Forelimb muscle (tissue), 1 donor: Measurements from ENCODE around the gene CAMTA1. TPM values are rescaled to one million over a fixed set of nuclear protein-coding genes. Genes with fewer than 3 reads are reported as not detected.

Experiments used
- DNase-seq: peaks from one replicate; pipeline ENCODE4 v3.0.0-alpha.2; 2013; ENCODE audit warnings: low read depth
- polyA plus RNA-seq: library from polyadenylated mRNA; unstranded; fragments of 120-200 nt; gene quantifications from one replicate; pipeline ENCODE4 v1.2.1, GENCODE V29; 2013; ENCODE audit not compliant: insufficient read length

The CAMTA1 gene
- polyA plus RNA-seq, 1 donor, result 43.5 TPM

DNA sequence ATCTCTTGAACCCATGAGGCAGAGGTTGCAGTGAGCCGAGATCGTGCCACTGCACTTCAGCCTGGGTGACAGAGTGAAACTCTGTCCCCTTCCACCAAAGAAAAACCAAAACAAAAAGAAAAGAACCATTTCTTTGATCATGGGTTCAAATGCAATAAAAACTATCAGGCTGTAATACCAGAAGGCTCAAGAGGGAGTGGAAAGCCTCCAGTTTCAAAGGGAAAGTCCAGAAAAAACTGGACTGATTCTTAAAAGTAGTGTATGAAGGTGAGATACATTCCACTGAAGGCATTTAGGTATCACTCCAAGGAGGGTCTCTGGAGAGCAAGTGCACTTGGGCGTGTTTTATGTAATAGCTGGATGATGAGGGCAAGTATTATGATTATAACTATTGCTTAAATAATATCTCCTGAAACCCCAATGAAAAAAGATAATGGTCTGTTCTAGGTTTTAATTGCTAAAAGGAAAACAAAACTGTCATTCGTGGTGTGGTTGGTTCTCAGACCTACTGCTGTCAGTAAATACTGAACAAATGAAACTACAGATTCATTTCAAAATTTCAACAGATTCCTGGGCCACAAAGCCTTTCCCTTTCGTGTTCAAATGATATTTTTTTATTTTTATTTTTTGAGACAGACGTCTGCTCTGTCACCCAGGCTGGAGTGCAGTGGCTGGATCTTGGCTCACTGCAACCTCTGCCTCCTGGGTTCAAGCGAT is 6.0 kb upstream of the CAMTA1 start:
- no peak for DNase-seq

GRCh38 chr1:6782151-6782550 is 3.1 kb upstream of the CAMTA1 start:
- DNase-seq, result no peak

GRCh38 chr1:6783221-6783620 is 2.0 kb upstream of the CAMTA1 start:
- no peak for DNase-seq

DNA sequence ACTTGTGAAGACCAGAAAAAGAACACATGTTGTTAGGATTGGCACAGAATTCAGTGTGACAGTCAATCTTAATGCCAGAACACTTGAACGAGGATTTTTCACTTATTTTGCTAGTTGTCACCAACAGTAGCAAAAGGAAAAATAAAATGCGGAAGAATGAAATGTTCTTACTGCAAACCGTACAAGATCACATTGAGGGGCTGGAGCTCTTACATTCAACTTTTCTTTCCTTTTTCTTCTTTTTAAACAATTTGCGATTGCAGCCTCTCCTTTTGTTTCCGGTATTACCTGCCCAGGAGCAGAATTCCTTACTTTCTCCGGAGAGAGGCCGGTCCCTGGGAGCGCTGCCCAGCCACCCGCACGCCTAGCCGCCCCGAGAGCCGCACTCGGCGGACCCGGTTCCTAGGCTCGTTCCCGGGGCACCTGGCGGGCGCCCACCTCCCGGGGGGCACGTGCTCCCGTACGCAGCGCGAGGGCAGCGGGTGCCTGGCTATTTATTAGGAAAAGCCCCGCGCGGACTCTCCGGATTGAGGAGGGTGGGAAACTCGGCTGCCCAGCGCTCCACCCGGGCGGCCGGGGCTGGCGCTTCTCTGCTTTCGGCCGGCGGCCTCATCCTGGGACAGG is 1.2 kb upstream of the CAMTA1 start:
- DNase-seq, result no peak

GRCh38 chr1:6784560-6785317 is 515 bp upstream of the CAMTA1 start:
- peak; percentile 100 for DNase-seq

- no peak for DNase-seq
Measured at GRCh38 chr1:6785728-6786505, 663 bp downstream of the CAMTA1 start.

DNA sequence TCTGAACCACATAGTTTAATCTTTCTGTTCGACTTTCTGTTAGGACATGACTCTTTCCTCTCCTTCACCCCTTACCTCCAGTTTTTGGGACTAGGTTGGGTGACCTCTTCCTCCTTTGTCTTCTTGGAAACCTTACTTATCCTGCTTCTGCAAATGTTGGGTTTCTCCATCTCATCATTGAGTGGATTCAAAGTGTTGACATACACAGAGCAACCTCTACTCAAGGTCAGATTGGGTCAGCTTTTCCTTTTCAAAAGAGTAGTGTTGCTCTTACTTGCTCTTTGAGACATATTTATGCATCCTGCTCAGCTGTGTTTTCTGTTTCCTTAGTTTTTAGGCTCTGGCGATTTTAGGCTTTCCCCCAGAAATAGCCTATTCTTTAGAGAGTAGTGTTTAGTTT is 3.7 kb downstream of the CAMTA1 start:
- no peak for DNase-seq

GRCh38 chr1:6790146-6790545 is 4.9 kb downstream of the CAMTA1 start:
- DNase-seq, result no peak

GRCh38 chr1:6794164-6794563 is 8.9 kb downstream of the CAMTA1 start:
- DNase-seq, result no peak

GRCh38 chr1:6795203-6795602 is 9.9 kb downstream of the CAMTA1 start:
- DNase-seq, result no peak

GRCh38 chr1:6795661-6796060 is 10.4 kb downstream of the CAMTA1 start:
- no peak for DNase-seq

DNA sequence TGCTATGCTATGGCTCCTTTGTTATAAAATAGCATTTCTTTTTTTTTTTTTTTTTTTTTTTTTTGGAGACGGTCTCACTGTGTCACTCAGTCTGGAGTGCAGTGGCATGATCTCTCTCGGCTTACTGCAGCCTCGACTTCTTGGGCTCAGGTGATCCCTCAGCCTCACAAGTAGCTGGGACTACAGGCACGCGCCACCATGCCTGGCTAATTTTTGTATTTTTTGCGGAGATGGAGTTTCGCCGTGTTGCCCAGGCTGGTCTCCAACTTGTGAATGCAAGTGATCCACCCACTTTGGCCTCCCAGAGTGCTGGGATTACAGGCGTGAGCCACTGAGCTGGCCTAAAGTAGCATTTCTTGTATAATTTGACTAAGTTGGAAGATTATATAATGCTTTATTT is 10.8 kb downstream of the CAMTA1 start:
- DNase-seq, result no peak

- no peak for DNase-seq
Measured at GRCh38 chr1:6799499-6799898, 14.2 kb downstream of the CAMTA1 start.

DNA sequence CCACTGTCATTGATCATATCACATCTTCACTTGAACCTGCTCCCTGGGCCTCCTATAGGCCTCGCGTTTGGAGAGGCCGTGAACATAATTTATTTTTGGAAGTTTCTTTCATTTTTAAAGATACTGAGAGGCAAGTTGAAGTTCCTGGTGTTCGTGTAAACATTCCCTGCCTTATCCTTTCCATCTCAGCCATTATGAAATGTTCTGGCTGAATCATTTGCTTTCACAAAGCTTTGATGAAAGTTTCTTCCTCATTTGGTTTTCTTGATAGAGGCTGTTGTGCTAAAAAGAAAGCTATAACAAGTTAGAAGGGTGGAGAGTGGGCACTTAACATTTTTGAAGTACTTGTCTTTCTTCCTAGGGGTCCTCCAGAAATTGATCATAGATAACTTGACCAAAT is 15.5 kb downstream of the CAMTA1 start:
- no peak for DNase-seq

DNA sequence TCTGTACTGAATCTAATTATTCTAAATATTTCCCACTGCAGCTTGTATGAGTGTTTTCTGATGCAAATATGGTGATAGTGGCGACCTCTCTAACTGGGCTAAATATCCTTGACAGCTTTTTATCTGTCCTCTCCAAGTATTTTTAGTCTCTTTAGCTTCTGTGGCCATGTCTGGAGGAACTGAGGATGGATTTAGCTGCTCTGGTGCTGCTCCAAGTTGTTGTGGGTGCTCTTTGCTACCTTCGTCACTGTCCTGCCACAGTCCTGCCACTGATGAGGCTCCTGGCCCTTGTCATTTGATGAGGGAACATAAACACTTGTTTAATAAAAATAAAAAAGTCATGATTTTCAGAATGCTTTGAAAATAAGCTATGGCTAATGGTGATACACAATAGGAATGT is 15.9 kb downstream of the CAMTA1 start:
- no peak for DNase-seq

DNA sequence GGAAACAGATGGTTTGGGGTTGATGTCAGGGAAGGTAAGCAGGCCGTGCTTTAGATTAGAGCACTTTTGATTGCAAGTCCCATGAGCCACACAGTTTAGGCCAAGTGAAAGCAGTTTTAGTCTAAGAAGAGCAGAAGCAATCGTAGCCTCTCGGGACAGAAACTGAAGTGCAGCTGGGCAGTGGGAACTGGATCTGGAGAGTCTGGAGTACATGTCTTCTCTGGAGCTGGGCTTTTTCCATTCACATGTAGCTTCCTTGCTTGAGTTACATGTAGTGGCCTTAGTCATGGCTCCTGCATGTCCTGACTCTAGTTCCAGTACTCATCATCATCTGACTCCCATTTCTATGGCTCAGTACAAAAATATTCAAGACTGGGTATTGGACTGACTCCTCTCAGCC is 16.7 kb downstream of the CAMTA1 start:
- DNase-seq, result no peak

DNA sequence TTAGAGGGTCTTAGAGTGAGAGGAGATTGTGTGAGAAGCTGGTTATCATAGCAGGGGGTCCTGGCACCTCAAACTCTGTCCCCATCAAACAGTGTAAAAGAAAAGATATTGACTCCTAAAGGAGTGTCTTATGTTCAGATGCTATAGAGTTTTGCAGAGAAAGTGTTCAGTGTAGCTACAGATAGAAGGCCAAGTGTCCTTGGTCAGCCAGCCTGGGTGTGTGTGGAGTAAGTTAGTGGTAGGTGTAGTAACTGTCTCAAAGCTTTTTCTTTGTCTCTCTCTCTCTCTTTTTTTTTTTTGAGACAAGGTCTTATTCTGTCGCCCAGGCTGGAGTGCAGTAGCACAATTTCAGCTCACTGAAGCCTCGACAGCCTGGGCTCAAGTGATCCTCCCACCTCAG is 17.2 kb downstream of the CAMTA1 start:
- DNase-seq, result no peak

DNA sequence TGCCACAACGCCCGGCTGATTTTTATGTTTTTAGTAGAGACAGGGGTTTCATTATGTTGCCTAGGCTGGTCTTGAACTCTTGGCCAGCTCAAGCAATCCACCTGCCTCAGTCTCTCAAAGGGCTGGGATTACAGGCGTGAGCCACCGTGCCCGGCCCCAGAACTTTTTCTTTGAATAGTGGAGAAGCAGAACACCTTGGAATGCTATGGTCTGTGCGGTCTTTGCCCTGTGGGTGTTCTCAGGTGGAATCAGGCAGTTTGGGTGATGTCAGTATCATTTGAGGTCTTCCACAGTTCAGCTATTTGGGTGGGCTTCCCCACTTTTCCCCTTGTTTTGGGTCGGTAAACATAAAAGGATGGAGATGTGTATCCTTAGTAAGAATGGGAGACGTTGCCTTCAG is 17.6 kb downstream of the CAMTA1 start:
- no peak for DNase-seq

DNA sequence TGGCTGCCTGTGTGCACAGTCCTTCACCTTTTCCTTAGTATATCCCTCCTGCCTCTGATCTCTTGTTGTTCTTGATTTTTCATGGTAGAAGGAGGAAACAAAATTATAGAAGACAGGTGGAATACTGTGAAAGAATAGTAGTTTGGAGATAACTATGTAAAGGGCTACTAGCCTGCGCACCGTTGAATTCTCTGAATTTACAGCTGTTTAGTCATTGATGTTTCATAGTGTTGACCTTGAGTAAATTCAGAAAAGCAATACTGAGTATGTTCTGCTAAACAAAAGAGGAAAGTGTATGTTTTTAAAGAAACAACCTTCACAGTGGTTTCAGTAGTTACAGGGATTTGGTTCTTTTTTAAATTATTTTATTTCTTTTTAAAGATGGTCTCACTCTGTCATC is 18.1 kb downstream of the CAMTA1 start:
- DNase-seq, result no peak

GRCh38 chr1:6805004-6805416 is 19.8 kb downstream of the CAMTA1 start:
- DNase-seq, result no peak

DNA sequence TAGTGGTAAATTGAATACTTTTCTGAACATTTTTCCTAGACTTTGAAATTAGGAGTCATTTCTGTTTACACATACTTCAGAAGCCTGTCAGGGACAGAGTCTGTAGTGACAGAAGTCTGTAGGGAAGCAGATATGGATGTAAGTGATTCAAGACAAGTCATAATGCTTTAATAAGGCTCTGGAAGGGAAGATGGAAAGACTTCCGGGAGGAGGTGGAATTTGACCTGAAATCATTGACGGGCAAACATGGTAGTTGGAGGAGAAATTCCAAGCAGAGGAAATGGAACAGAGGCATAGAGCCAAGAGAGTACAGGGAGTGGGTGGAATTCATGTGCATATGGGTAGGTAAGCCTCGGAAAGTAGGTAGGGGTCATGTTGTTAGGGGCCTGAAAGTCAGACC is 22.5 kb downstream of the CAMTA1 start:
- DNase-seq, result no peak

- no peak for DNase-seq
Measured at GRCh38 chr1:6809461-6809860, 24.2 kb downstream of the CAMTA1 start.
